ENCODE data around the gene MEMO1.
"Not testable (repeated sequence)": the region's sequence is repeated elsewhere in the genome, so short reads cannot be mapped to it uniquely, and the experiment has no call there.

Gene MEMO1

GRCh38 chr2:31900156-31900555 is 110.7 kb downstream of the MEMO1 start:
- not testable (repeated sequence) for DNase-seq

GRCh38 chr2:31898346-31898745 is 112.5 kb downstream of the MEMO1 start:
- DNase-seq = not testable (repeated sequence)

GRCh38 chr2:31897340-31897739 is 113.5 kb downstream of the MEMO1 start:
- DNase-seq = not testable (repeated sequence)

GRCh38 chr2:31896293-31896692 is 114.5 kb downstream of the MEMO1 start:
- no peak for DNase-seq

- no peak for DNase-seq
Observed at GRCh38 chr2:31894656-31895055, 116.2 kb downstream of the MEMO1 start.

GRCh38 chr2:31893094-31893493 is 117.7 kb downstream of the MEMO1 start:
- DNase-seq = no peak

- no peak for DNase-seq
Observed at GRCh38 chr2:31889044-31889443, 121.8 kb downstream of the MEMO1 start.

GRCh38 chr2:31888550-31888949 is 122.3 kb downstream of the MEMO1 start:
- DNase-seq = no peak

- no peak for DNase-seq
Observed at GRCh38 chr2:31886700-31887099, 124.1 kb downstream of the MEMO1 start.

- DNase-seq = no peak
Observed at GRCh38 chr2:31877008-31877407, 133.8 kb downstream of the MEMO1 start.

GRCh38 chr2:31874071-31874470 is 136.7 kb downstream of the MEMO1 start:
- DNase-seq = no peak

GRCh38 chr2:31865215-31865614 is 145.6 kb downstream of the MEMO1 start:
- no peak for DNase-seq

- DNase-seq = no peak
Observed at GRCh38 chr2:31863867-31864266, 146.9 kb downstream of the MEMO1 start.

- DNase-seq = not testable (repeated sequence)
Observed at GRCh38 chr2:31863015-31863656, 147.7 kb downstream of the MEMO1 start.

- no peak for DNase-seq
Observed at GRCh38 chr2:31859959-31860358, 150.8 kb downstream of the MEMO1 start.

- DNase-seq = no peak
Observed at GRCh38 chr2:31853521-31853920, 157.3 kb downstream of the MEMO1 start.

- DNase-seq = not testable (repeated sequence)
Observed at GRCh38 chr2:31842150-31842549, 168.7 kb downstream of the MEMO1 start.

- DNase-seq = no peak
Observed at GRCh38 chr2:31835450-31835849, 175.4 kb downstream of the MEMO1 start.

GRCh38 chr2:31832363-31832762 is 178.4 kb downstream of the MEMO1 start:
- no peak for DNase-seq

- DNase-seq = no peak
Observed at GRCh38 chr2:31831585-31831984, 179.2 kb downstream of the MEMO1 start.

- no peak for DNase-seq
Observed at GRCh38 chr2:31828891-31829290, 181.9 kb downstream of the MEMO1 start.

GRCh38 chr2:31823558-31823957 is 187.2 kb downstream of the MEMO1 start:
- DNase-seq = no peak

GRCh38 chr2:31822587-31822986 is 188.2 kb downstream of the MEMO1 start:
- DNase-seq = no peak
